ENCODE results near the gene LMBRD2.

LMBRD2 gene

DNA sequence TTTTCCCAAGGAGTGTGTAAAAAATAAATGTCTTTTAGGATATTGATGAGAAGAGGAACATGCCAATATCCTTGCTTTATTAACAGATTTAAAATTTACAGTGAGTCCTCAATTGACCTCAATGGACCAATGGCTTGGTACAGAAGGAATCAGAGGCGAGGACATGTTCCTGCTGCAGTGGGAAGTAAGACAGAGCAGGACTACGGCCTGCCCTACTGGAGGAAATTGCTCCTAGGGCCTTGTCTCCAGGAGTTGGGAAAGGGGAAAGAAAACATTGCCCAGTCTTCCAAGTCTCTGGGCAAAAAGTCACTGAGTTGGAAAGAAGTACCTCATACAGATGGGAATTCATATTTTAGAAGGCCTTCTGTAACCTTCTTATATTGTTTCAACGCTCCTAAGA, 51.9 kb downstream of the LMBRD2 start:
- no peak for DNase-seq

DNA sequence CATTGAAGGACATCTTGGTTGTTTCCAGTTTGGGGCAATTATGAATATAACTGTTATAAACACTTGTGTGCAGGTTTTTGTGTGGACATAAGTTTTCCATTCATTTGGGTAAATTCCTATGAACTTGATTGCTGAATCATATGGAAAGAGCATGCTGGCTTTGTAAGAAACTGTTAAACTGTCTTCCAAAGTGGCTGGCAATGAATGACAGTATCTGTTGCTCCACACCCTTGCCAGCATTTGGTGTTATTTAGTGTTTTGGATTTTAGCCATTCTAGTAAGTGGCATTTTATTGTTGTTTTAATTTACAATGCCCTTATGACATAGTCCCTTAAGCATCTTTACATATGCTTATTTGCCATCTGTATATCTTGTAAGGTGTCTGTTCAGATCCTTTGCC, 55.2 kb downstream of the LMBRD2 start:
- DNase-seq: no peak

GRCh38 chr5:36089989-36090388, 61.7 kb downstream of the LMBRD2 start:
- DNase-seq: no peak

DNA sequence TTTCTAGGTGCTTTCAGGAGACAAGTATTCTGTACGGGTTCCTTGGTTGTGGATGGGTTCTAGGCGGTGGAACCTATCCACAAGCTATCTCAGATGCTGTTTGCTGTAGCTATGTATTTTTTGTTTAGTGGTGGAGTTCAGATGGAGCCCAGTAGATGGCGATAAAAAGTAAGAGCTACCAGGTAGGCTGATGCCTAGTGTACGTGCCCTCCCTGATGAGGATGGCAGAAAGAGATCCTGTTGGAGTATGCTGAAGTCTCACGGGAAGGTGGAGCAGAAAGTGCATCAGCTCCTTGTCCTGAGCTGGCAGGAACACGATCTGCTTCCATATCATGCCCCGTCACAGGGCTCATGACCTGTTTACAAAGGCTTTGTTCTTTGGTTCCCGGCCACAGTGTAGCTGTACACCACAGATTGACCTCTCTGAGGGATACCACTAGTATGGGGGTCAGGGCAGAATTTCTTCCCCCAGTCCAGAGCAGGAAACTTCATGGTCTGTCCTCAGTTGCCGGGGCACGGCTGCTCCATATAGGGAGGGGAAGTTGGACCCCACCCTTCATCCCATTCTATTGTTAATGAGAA, 72.4 kb downstream of the LMBRD2 start:
- peak; percentile 32 for DNase-seq

DNA sequence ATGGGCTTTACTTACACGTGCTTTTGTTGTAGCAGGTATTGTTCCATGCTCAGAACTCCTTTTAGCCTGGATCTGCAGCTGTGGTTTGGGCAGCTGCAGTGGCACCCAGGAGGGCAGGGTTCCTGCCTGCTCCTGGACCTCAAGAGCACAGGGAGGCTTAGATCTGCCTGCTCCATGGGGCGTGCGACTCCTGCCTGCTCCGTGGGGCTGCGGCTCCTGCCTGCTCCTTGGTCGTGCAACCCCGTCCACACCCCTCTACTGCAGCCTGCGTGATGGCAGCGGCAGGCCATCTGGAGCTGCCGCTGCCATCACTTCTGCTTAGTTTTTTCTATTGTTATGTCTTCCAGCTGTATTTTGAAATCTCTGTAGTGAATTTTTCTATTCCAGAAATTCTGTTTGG, 73.3 kb downstream of the LMBRD2 start:
- DNase-seq: no peak

DNA sequence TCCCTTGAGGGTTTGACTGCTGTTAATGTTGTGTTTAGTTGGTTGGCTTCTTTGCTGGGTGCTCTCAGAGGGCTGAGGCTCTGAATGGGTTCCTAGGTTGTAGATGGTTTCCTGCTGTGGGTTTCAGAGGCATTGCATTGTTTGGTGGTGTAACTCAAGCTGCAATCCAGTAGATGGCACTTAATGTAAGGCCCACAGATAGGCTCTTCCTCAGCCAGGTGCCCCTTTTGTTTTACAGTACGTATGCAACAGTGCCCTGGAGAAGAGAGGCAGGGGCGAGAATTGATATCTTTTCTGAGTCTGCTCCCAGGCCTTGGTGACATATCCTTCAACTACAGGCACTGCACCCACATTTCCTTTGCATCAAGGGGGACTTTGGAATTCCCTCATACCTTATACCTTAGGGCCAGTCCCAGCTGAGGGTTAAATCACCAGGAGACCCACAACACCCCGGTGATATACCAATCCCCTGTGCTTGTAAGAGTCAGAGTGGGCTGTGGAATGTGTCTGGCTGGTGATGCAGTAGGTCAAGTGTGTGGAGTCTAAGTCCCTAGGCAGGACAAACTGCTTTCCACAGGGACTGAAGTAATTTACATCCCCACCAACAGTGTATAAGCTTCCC, 78.0 kb downstream of the LMBRD2 start:
- no peak for DNase-seq

DNA sequence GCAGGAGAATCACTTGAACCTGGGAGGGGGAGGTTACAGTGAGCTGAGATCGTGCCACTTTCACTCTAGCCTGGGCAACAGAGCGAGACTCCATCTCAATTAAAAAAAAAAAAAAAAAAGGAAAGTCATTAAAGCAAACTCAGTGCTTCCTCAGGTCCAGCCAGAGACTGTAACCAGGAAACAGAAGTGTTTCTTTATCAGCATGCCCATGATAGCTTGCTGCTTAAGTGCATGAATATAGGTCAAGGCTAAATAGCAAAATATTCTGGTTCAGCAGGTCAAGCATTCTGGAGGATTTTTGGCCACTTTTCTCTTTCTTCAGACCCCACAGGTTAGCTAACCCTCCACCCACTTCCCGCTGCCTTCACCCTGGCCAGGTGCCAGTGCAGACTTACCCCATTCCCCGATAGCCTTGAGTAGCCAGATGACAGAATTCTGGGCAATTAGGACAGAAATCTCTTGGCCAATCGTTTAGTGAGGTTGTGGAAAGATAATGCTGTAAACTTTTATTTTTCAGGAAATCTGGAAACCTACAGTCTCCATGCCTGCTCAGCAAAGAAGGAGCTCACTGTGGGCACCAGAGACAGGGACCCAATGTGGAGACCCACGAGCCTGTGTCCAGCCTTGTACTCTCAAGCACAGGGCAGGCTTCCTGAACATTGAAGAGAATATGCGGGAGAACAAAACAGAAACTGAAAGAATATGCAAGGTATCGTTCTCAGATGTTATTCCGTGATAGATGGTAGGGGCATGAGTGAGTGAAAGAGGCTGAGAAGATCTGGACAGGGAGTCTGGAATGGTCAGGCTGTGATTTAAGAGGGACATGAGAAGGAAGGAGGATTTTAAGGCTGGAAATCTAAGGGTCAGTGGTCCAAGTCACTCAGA, 80.8 kb downstream of the LMBRD2 start:
- no peak for DNase-seq

DNA sequence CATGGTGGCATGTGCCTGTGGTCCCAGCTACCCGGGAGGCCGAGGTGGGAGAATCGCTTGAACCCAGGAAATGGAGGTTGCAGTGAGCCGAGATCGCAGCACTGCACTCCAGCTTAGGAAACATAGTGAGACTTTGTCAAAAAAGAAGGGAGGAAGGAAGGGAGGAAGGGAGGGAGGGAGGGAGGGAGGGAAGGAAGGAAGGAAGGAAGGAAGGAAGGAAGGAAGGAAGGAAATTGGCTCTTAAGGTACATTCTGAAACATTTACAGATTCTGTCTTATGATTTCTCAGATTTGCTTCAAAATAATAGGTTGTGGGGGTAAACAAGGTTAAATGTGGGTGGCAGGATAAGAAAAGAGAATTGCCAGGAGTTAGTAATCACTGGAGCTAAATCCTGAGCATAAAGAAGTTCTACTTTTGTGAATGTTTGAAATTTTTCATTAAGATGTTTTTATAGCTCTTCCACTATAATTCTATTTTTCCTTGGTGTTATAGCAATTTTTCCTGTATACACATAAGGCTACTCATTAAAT, 82.9 kb downstream of the LMBRD2 start:
- no peak for DNase-seq

DNA sequence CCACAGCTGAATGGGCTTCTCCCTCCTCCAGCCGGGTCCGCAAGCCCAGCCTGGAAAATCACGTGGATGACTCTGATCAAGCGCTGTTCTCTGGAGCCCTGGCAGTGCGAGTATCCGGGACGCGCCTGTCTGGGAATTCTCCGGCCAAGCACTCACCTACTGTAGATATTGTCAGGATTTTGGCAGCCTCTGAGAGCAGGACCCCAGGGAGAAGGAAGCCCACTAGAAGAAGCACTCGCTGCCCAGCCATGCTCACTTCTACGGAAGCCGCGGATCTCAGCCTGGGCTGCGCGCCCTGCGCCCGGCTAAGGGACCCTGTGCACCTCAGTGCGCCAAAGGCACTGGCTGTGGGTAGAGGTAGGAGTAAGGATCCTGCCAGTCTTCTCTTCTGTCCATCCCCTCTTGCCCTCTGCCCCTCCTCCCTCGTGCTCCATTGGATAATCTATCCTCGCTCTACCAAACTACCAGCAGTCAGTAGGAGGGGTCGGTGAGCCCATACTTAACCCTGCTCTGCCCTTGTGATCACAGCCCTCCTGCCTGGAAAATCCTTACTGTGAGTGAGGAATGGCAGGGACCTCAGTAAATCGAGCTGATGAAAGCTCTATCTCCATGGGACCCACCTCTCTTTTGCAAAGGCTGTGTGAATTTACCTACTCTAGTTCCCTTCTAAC, 85.0 kb downstream of the LMBRD2 start, which contains the start of gene UGT3A2:
Gene UGT3A2 (minus strand): TSS at position 343 of the 671 bp plus-strand sequence. CDS start 93 bp downstream, at position 250.
- no peak for DNase-seq

- no peak for DNase-seq
Measured at GRCh38 chr5:36066001-36066539, 85.6 kb downstream of the LMBRD2 start.

DNA sequence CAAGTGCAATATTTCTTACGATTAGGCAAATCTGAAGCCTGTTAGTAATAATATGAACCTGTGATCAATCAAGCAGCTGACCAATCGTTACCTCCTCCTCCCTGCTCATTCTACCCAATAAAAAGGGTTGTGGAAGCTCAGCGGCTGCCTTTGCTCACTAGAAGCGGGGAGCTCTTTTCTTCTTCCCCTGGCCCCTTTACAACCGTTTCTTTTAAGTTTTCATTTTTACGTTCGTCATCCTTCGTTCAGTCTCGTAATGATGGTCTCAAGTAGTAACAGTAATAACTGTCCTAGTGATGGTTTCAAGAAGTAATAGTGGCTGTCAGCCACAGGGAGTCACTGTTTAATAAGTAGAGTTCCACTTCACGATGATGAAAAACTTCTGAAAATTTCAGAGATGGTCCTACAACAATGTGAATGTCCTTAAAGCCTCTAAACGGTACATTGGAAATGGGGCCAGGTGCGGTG, 91.2 kb downstream of the LMBRD2 start:
- no peak for DNase-seq

DNA sequence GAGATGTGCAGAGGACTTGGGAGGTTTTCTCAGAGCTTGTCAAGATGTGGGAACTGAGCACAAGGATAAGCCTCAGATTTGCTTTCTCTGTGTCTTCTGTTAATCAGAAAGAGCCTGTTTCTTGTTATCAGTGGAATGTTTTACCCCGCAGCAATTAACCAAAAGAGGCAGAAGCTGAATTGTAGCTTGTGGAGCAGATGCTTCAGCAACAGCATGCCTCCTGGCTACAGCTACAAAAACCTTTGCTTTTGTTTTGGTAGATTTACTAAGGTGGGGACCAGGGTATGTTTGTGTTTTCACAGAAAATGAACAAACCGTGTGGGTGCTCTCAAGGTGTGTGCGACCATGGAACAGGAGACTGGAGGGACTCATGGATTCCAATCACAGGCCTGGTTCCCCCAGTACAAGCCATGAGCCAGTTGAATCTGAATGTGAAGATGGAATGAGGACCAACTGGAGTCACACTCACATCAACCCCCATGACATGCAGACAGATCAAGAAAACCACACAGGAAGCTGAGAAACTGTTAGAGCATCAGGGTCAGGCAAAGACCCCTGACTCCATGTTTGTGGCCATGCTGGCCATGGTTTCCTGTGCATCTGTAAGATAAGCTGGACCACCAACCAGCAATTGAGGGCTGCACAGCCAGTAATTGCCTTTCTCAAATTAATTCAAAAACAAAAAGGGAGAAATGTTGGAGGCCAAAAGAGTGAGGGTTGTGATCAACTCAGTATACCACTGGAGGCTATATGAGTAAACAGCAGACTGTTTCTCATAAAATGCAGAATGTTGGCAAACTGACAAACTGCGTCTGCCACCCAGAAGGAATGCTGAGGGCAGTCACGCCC, 91.9 kb downstream of the LMBRD2 start:
- no peak for DNase-seq

DNA sequence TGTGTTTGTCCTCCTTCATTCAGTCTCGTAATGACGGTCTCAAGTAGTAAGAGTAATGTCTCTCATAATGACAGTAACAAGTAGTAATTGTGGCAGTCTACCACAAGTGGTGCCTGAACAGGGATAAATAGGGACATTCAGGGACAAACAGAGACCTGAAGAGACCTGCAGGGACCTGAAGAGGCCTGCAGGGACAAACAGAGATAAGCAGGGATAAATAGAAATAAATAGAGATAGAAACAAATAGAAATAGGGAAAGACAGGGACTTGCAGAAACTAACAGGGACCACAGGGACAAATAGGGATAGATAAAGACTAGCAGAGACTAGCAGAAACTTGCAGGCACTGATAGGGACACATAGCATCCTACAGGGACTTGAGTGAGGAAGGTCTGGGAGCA, 92.9 kb downstream of the LMBRD2 start:
- no peak for DNase-seq

DNA sequence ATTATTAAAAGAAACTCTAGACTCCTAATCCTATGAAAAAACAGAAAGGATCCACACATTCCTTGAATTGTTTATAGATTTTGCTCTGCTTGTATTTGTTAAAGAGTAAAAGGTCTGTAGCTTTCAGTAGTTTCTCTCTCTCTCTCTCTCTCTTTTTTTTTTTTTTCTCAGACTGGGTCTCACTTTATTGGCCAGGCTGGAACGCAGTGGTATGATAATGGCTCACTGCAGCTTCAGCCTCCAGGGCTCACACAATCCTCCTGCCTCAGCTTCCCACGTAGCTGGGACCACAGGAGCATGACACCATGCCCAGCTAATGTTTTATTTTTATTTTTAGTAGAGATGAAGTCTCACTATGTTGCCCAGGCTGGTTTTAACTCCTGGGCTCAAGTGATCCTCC, 94.3 kb downstream of the LMBRD2 start:
- no peak for DNase-seq

DNA sequence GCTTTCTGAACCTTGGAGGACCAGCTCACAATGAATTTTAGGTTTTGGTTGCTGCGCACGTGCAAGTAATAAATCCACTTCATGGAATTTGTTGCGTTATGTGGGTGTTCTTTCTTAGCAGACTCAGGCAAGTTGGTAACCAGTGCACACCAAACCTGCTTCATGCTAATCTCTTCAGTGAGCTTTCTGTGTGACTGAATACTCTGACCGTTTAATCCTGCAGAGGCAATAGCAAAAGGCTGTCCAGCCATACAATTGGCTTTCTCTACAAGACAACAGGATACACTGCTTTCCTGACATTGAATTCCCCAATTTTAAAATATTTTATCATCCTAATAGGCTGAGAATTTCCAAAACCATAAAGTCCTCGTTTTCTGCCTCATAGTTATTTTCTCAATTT, 95.3 kb downstream of the LMBRD2 start:
- no peak for DNase-seq

DNA sequence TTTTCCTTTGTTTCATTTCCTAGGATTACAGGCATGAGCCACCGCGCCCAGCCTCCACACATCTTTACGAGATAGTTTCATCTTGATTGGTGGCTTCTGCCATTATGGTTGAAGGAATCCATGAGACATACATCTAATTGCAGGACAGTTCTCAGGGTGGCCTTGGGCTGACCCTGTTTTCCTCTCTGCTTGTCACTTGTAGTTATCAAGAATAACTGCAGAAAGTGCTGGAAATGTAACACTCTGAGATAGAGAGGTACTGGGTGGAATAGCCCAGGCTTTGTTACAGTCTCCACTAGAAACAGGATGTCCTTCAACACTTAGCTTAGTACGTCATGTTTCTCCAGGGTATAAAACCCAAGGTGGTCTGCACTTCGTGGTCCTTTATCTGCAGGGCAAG, 95.7 kb downstream of the LMBRD2 start:
- no peak for DNase-seq

DNA sequence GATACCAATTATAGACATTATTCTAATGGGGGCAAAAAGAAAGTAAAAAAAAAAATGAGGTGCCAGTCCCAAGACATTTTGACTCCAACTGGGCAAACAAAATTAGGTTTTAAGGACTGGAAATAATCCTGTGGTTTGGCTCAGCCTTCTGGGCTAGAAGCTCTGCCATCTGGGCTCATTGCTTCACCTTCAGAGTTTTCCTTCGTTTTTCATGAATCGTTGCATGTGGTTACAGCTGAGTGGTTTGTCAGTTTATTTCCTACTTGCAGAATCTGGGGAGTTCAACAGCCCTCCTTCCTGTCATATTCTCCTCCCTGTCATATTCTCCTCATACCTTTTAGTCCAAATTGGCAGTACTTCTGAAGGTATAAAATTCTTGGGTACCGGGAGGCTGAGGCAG, 97.0 kb downstream of the LMBRD2 start:
- DNase-seq: no peak

- DNase-seq: no peak
Measured at GRCh38 chr5:36052538-36052937, 99.1 kb downstream of the LMBRD2 start.

DNA sequence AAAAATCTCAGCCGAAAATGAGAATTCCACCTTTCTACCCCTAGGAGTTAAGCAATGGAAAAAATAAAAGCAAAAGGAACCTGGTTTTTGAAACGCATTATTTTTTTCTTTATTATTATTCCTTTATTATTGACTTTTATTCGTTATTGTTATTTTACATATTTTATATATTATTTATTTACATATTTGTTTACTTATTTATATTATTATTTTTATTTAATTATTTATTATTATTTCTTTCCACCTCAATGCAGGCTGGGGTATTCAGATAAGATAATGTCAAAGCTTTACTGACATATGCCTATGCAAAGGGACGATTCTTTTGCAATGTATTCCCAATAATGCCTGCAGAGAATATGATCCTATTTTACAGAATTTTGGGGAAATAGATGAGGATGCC, 101.7 kb downstream of the LMBRD2 start:
- no peak for DNase-seq

Data from NCI-H187 treated with DMSO at 0.1 percent for 48 hours (cell line).